Esophagus muscularis mucosa (tissue), 4 donors: ENCODE data around the gene TTC27. TPM values are rescaled to one million over a fixed set of nuclear protein-coding genes. Genes with fewer than 3 reads are reported as not detected.
"Not testable (repeated sequence)": the region's sequence is repeated elsewhere in the genome, so short reads cannot be mapped to it uniquely, and the experiment has no call there.

ENCODE experiments used
- DNase-seq: peaks from one replicate; pipeline ENCODE4 v3.0.0-alpha.2; 2017; ENCODE audit errors: extremely low spot score
- H3K27ac ChIP-seq, 4 donors: fragments of 200-600 bp; sonication (generic); replicated peaks in 1 of 4; 1 replicate in 3 of 4; 2 replicates in 1 of 4; pipeline ENCODE4 v1.5.1; 2016 to 2019; ENCODE audit warnings: mild to moderate bottlenecking in 1 of 4
- H3K27me3 ChIP-seq, 4 donors: fragments of 200-600 bp; sonication (generic); one replicate each; pipeline versions ENCODE4 v1.5.1 to v1.6.0; 2016 to 2019
- H3K36me3 ChIP-seq, 4 donors: fragments of 200-600 bp; sonication (generic); one replicate each; pipeline ENCODE4 v1.5.1; 2016 to 2019
- H3K4me1 ChIP-seq, 4 donors: fragments of 200-600 bp; sonication (generic); one replicate each; pipeline ENCODE4 v1.5.1; 2016 to 2019
- H3K4me3 ChIP-seq, 4 donors: fragments of 200-600 bp; sonication (generic); 1 replicate in 2 of 4; 2 replicates in 2 of 4; pipeline ENCODE4 v1.5.1; 2016 to 2019; ENCODE audit warnings: mild to moderate bottlenecking in 4 of 4, moderate library complexity in 1 of 4
- H3K9me3 ChIP-seq, 4 donors: fragments of 200-600 bp; sonication (generic); 1 replicate in 3 of 4; 2 replicates in 1 of 4; pipeline ENCODE4 v1.5.1; 2016 to 2019
- EP300 ChIP-seq: sonication (generic); formaldehyde crosslinking; IDR thresholded peaks from one replicate; pipeline ENCODE4 v1.6.1; 2017; ENCODE audit warnings: antibody characterized with exemption
- POLR2A ChIP-seq: fragments of 450-650 bp; IDR thresholded peaks from one replicate; pipeline ENCODE4 v1.6.1; 2017; ENCODE audit warnings: antibody characterized with exemption, moderate library complexity, mild to moderate bottlenecking, low read depth
- POLR2AphosphoS5 ChIP-seq, 2 donors: sonication (generic); formaldehyde crosslinking; IDR thresholded peaks; one replicate each; pipeline ENCODE4 v1.6.1; 2017; ENCODE audit warnings: antibody characterized with exemption in 2 of 2
- WGBS: methylation state at CpG from one replicate; pipeline ENCODE4 v1.1.5; 2018; 5-methylcytosine and 5-hydroxymethylcytosine counted together
- intact Hi-C: fragments of 100-400 bp; cut with DNase I; formaldehyde crosslinking; loops from one replicate; pipeline ENCODE4 v1.15.1; 2023
- small RNA-seq, 3 donors: library from RNA; depleted of rRNA; stranded (forward); fragments of <200 nt; gene quantifications; one replicate each; pipeline ENCODE3, GENCODE V24; 2016
- total RNA-seq, 4 donors: library from RNA; depleted of rRNA; stranded (reverse); fragments of >200 nt; gene quantifications; one replicate each; pipeline versions ENCODE4 v1.1.0 to v1.2.1, GENCODE V29; 2016
- TF ChIP-seq, protein P1 (sequence below), 3 experiments: fragments of 200-600 bp in 2 of 3; fragments of 450-650 bp in 1 of 3; sonication (generic) in 2 of 3; IDR thresholded peaks; one replicate each; pipeline ENCODE4 v1.5.1; 2017 to 2019; ENCODE audit warnings: antibody characterized with exemption in 3 of 3, mild to moderate bottlenecking in 2 of 3, moderate library complexity in 1 of 3

TTC27 gene
- total RNA-seq, 4 donors from 2014 or later: 9.8 to 13.7 (median 12.3) TPM

DNA sequence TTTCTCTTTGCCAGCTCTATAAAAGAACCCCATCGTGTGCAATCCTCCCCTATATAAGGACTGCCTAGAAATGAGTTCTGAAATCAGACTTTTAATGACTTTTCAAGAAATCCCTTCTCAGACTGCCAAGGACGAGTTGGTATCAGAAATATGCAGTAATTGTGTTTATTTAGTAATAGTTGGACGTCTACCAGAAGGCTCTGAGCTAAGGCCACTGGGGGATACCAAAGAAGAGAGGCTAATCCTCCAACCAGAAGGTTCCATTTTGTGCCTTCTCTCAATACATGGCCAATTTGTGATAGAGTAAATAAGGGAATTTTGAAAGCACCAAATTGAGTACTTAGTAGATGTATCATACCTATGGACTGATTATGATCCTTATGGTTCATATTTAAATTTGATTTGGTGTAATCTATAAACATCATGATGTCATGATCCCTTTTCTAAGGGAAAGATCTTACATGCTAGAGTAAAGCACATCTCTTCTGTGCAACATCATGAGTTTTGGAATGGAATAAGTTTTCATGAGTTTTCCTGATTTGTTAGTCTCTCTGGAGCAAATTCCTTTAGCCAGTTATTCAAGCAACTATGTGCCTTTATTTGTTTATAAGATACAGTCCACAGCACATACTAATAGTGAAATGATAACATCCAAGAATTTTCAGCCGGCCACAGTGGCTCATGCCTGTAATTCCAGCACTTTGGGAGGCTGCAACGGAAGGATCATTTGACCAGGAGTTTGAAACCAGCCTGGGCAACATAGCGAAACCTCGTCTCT, 236.7 kb downstream of the TTC27 start:
- no peak for DNase-seq
- intact Hi-C loops: no loop called here
- no peaks in the 10 kb centered on the region for H3K27me3 ChIP-seq
- H3K4me1 ChIP-seq: peaks cover 0 to 19% (median 17%) of the 10 kb centered on the region in 4 donors
- TF ChIP-seq, protein P1, sequence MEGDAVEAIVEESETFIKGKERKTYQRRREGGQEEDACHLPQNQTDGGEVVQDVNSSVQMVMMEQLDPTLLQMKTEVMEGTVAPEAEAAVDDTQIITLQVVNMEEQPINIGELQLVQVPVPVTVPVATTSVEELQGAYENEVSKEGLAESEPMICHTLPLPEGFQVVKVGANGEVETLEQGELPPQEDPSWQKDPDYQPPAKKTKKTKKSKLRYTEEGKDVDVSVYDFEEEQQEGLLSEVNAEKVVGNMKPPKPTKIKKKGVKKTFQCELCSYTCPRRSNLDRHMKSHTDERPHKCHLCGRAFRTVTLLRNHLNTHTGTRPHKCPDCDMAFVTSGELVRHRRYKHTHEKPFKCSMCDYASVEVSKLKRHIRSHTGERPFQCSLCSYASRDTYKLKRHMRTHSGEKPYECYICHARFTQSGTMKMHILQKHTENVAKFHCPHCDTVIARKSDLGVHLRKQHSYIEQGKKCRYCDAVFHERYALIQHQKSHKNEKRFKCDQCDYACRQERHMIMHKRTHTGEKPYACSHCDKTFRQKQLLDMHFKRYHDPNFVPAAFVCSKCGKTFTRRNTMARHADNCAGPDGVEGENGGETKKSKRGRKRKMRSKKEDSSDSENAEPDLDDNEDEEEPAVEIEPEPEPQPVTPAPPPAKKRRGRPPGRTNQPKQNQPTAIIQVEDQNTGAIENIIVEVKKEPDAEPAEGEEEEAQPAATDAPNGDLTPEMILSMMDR (IDR thresholded peaks at IDR 0.05): no peak
- TF ChIP-seq POLR2AphosphoS5 (IDR thresholded peaks at IDR 0.05): no peak
- no peak for TF ChIP-seq EP300
- TF ChIP-seq POLR2A: no peak
- H3K4me3 ChIP-seq: no peak overlapping the region
- 49% methylated on average over 7 of the region's 7 CpGs for WGBS
- H3K36me3 ChIP-seq: no peaks in the 10 kb centered on the region
- no peak overlapping the region for H3K27ac ChIP-seq
- H3K9me3 ChIP-seq: no peaks in the 10 kb centered on the region

DNA sequence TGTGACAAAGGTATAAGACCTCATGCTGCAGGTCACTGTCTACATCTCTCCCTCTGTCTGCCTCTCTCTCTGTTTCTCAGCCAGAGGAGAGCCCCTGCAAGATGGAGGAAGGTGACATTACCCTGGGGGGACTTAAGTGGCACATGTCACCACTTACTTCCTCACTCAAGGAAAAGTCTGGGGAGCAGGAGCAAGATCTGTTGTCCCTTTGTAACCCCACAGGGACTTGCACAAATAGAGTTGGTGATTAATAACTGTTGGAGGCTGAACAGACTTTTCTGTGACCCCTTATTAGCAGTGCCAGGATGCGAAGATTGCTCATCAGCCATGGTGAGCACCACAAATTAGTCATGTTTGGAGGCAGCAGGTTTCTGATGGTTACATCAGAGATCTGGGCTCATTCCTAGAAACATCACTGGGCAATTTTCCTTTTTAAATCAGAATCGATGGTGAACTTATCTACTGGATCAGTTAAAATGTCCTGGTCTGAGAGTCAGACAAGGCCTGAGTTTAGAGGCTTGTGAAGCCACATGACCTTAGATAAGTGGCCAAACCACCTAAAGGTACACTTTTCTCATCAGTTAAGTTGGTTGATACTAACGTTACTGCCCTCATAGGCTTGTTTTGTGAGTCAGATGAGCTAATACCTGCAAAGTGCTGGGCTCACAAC, 237.7 kb downstream of the TTC27 start:
- intact Hi-C loops: no loop called here
- TF ChIP-seq POLR2A: no peak
- no peak for TF ChIP-seq EP300
- no peak for TF ChIP-seq POLR2AphosphoS5 (IDR thresholded peaks at IDR 0.05)
- TF ChIP-seq, protein P1 (IDR thresholded peaks at IDR 0.05): no peak
- no peaks in the 10 kb centered on the region for H3K36me3 ChIP-seq
- H3K4me1 ChIP-seq: peaks cover 0 to 19% (median 17%) of the 10 kb centered on the region in 4 donors
- no peaks in the 10 kb centered on the region for H3K9me3 ChIP-seq
- H3K27me3 ChIP-seq: no peaks in the 10 kb centered on the region
- H3K4me3 ChIP-seq: no peak overlapping the region
- 59% methylated on average over 3 of the region's 3 CpGs for WGBS
- no peak overlapping the region for H3K27ac ChIP-seq
- DNase-seq: no peak

DNA sequence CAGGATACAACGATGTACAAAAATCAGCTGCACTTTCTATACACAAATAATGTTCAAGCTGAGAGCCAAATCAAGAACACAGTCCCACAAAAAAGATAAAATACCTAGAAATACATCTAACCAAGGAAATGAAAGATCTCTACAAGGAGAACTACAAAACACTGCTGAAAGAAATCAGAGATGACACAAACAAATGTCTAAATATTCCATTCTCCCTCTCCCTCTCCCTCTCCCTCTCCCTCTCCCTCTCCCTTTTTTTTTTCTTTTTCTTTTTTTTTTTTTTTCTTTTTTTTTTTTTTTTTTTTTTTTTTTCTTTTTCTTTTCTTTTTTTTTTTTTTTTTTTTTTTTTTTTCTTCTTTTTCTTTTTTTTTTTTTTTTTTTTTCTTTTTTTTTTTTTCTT, 238.6 kb downstream of the TTC27 start:
- H3K27me3 ChIP-seq, H3K4me3 ChIP-seq, H3K36me3 ChIP-seq, H3K27ac ChIP-seq, DNase-seq, intact Hi-C loops, H3K9me3 ChIP-seq: not testable (repeated sequence)
- H3K4me1 ChIP-seq: peaks cover 0 to 19% (median 17%) of the 10 kb centered on the region in 4 donors
- 70% methylated on average over 1 of the region's 1 CpG for WGBS

Small RNA genes lying within 50 kb of the gene (small RNA-seq; reads per million reads assigned to genes)
- 0 reads per million in 3 donors for gene MIR4765
